Thyroid gland (tissue), 4 donors: ENCODE results near the gene GAREM1.

Experiments used
- POLR2A ChIP-seq, 2 donors: fragments of 450-650 bp; IDR thresholded peaks; one replicate each; pipeline ENCODE4 v1.6.1; 2017; ENCODE audit warnings: antibody characterized with exemption in 2 of 2, mild to moderate bottlenecking in 2 of 2, moderate library complexity in 1 of 2
- TF ChIP-seq, protein P1 (sequence below), 6 experiments: fragments of 200-600 bp in 3 of 6; fragments of 450-650 bp in 3 of 6; sonication (generic) in 3 of 6; IDR thresholded peaks; one replicate each; pipeline ENCODE4 v1.5.1; 2016 to 2019; ENCODE audit warnings: antibody characterized with exemption in 6 of 6, mild to moderate bottlenecking in 2 of 6, inconsistent platforms in 1 of 6, moderate library complexity in 1 of 6

DNA sequence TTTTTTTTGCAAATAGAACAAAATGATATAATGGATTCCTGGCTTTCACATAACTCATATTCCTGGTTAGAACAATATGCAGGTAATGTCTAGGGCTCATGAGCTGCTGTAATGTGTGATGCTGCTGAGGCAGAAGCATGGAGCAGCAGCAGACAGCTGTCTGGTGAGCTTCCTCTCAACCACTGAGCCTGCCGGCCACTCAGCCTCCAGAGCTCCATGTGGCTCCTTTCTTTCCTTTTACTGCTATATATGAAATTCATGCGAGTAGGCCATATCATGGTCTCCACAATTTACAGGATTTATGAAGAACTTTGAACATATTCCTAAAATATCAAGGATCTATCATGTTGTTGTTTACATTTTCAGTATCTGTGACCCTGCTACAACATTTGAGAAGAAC lies 159.9 kb downstream of the GAREM1 start:
- TF ChIP-seq, protein P1, sequence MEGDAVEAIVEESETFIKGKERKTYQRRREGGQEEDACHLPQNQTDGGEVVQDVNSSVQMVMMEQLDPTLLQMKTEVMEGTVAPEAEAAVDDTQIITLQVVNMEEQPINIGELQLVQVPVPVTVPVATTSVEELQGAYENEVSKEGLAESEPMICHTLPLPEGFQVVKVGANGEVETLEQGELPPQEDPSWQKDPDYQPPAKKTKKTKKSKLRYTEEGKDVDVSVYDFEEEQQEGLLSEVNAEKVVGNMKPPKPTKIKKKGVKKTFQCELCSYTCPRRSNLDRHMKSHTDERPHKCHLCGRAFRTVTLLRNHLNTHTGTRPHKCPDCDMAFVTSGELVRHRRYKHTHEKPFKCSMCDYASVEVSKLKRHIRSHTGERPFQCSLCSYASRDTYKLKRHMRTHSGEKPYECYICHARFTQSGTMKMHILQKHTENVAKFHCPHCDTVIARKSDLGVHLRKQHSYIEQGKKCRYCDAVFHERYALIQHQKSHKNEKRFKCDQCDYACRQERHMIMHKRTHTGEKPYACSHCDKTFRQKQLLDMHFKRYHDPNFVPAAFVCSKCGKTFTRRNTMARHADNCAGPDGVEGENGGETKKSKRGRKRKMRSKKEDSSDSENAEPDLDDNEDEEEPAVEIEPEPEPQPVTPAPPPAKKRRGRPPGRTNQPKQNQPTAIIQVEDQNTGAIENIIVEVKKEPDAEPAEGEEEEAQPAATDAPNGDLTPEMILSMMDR (IDR thresholded peaks at IDR 0.05), result no peak
- no peak for TF ChIP-seq POLR2A (IDR thresholded peaks at IDR 0.05)
